Naive thymus-derived CD4-positive, alpha-beta T cell (primary cell): Measurements from ENCODE around the gene PON3. TPM values are rescaled to one million over a fixed set of nuclear protein-coding genes. Genes with fewer than 3 reads are reported as not detected.
"Not testable (repeated sequence)": the region's sequence is repeated elsewhere in the genome, so short reads cannot be mapped to it uniquely, and the experiment has no call there.

Source experiments
- ATAC-seq: fragments of 150-1000 bp; cut with Tn5 transposase; 2 replicates; pipeline ENCODE4 v1.10.0; 2021; ENCODE audit warnings: mild to moderate bottlenecking, moderate library complexity
- CTCF ChIA-PET: fragments of 350-600 bp; sonication (Branson Sonifier 250); formaldehyde crosslinking; loops from one replicate; lab custom pipeline; 2021; ENCODE audit warnings: antibody characterized with exemption; lab: Charles Lee
- POLR2A ChIA-PET: fragments of 350-600 bp; sonication (Branson Sonifier 250); formaldehyde crosslinking; loops from one replicate; lab custom pipeline; 2021; ENCODE audit warnings: antibody characterized with exemption, inconsistent platforms; lab: Charles Lee
- DNase-seq, 9 donors: peaks; one replicate each; pipeline versions ENCODE4 v3.0.0 to v3.0.0-alpha.2; 2020 to 2022; ENCODE audit warnings: mixed read lengths in 1 of 9
- H3K27ac ChIP-seq: one replicate; pipeline ENCODE4 v1.7.0; 2013; ENCODE audit warnings: mild to moderate bottlenecking, low read depth, low read length, moderate library complexity
- H3K27me3 ChIP-seq, 2 donors: one replicate each; pipeline ENCODE4 v1.7.0; 2013; ENCODE audit warnings: low read length in 2 of 2, mild to moderate bottlenecking in 2 of 2, moderate library complexity in 2 of 2; ENCODE audit not compliant: control insufficient read depth in 2 of 2, insufficient read depth in 2 of 2
- H3K36me3 ChIP-seq, 3 experiments: 1 replicate in 2 of 3; 2 replicates in 1 of 3; pipeline ENCODE4 v1.7.0; 2013; ENCODE audit warnings: low read length in 3 of 3, mild to moderate bottlenecking in 3 of 3, moderate library complexity in 1 of 3; ENCODE audit not compliant: insufficient read depth in 3 of 3, control insufficient read depth in 2 of 3
- H3K4me1 ChIP-seq, 2 donors: one replicate each; pipeline ENCODE4 v1.7.0; 2013; ENCODE audit warnings: low read length in 2 of 2, mild to moderate bottlenecking in 2 of 2, moderate library complexity in 1 of 2; ENCODE audit not compliant: control insufficient read depth in 2 of 2, insufficient read depth in 2 of 2
- H3K4me3 ChIP-seq: 2 replicates; pipeline ENCODE4 v1.7.0; 2013; ENCODE audit warnings: mild to moderate bottlenecking, low read length
- H3K9me3 ChIP-seq, 3 experiments: 1 replicate in 2 of 3; 2 replicates in 1 of 3; pipeline ENCODE4 v1.7.0; 2013; ENCODE audit warnings: low read length in 3 of 3; ENCODE audit not compliant: control insufficient read depth in 2 of 3
- H3K27ac Mint-ChIP-seq, 9 donors: one replicate each; pipeline ENCODE4 v1.8.0; 2020 to 2022; ENCODE audit warnings: mixed read lengths in 9 of 9, mild to moderate bottlenecking in 8 of 9, moderate library complexity in 5 of 9, inconsistent platforms in 2 of 9
- H3K27me3 Mint-ChIP-seq, 5 donors: one replicate each; pipeline ENCODE4 v1.8.0; 2021 to 2022; ENCODE audit warnings: mixed read lengths in 5 of 5, mild to moderate bottlenecking in 1 of 5
- H3K36me3 Mint-ChIP-seq, 5 donors: one replicate each; pipeline ENCODE4 v1.8.0; 2020 to 2022; ENCODE audit warnings: mixed read lengths in 5 of 5, mild to moderate bottlenecking in 3 of 5, inconsistent platforms in 1 of 5
- H3K4me1 Mint-ChIP-seq, 7 donors: one replicate each; pipeline ENCODE4 v1.8.0; 2020 to 2022; ENCODE audit warnings: mixed read lengths in 7 of 7, mild to moderate bottlenecking in 3 of 7, inconsistent platforms in 1 of 7
- H3K4me3 Mint-ChIP-seq, 10 donors: one replicate each; pipeline ENCODE4 v1.8.0; 2020 to 2022; ENCODE audit warnings: mild to moderate bottlenecking in 10 of 10, mixed read lengths in 10 of 10, moderate library complexity in 6 of 10, inconsistent platforms in 2 of 10
- H3K9me3 Mint-ChIP-seq, 11 donors: one replicate each; pipeline ENCODE4 v1.8.0; 2020 to 2022; ENCODE audit warnings: mixed read lengths in 11 of 11, mild to moderate bottlenecking in 4 of 11, inconsistent platforms in 1 of 11, moderate library complexity in 1 of 11
- intact Hi-C, 2 donors: fragments of 100-400 bp; cut with micrococcal nuclease; formaldehyde crosslinking; loops; one replicate each; pipeline ENCODE4 v1.15.1; 2023
- polyA plus RNA-seq, 2 donors: library from polyadenylated mRNA; unstranded; fragments of 300-500 nt; fragmentation: Illumina TruSeq; gene quantifications; one replicate each; pipeline ENCODE4 v1.2.3, GENCODE V29; 2021
- total RNA-seq, 6 experiments: library from RNA in 5 of 6; stranded (reverse) in 5 of 6; gene quantifications; 1 replicate in 5 of 6; 2 replicates in 1 of 6; pipeline ENCODE4 v1.2.3 and lab custom pipeline; 2021 to 2026

The PON3 gene
- total and polyA plus RNA-seq, 7 experiments from 2014 or later: 0.65 TPM; not detected in 6

DNA sequence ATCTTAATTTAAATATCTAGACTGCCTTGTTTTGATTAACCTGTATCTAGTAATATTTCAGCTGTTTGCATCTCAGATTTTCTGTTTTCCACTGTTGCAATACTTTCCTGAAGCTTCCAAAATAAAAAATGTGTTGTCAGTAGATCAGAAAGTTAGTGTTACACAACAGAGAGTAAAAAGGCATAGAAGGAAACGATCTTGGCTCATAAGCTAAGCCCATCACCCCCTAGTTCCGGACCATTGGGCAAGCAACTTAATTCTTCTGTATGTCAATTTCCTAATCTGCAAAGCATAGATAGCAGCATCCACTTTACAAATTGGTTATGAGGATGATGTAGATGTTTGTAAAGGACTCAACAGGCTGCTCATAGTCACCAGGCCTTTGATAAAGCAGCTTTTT, 4.4 kb downstream of the PON3 start:
- H3K9me3 ChIP-seq: no peaks in the 10 kb centered on the region
- peaks cover 4 to 7% of the 10 kb centered on the region in 2 donors for H3K27me3 ChIP-seq
- CTCF ChIA-PET: no interaction called here
- no peak overlapping the region for H3K4me3 ChIP-seq
- H3K4me1 ChIP-seq: no peaks in the 10 kb centered on the region
- peaks cover 23 to 43% (median 34%) of the 10 kb centered on the region in 5 donors for H3K27me3 Mint-ChIP-seq
- H3K27ac Mint-ChIP-seq: no peak overlapping the region
- H3K27ac ChIP-seq: no peak overlapping the region
- no peaks in the 10 kb centered on the region for H3K36me3 ChIP-seq
- no peak for ATAC-seq
- POLR2A ChIA-PET: no interaction called here
- no peak for DNase-seq
- peaks cover 0 to 5% (median 0%) of the 10 kb centered on the region in 5 donors for H3K36me3 Mint-ChIP-seq
- H3K9me3 Mint-ChIP-seq: peaks cover 0 to 15% (median 6%) of the 10 kb centered on the region in 11 donors
- peaks cover 0 to 8% (median 0%) of the 10 kb centered on the region in 7 donors for H3K4me1 Mint-ChIP-seq
- no peak overlapping the region for H3K4me3 Mint-ChIP-seq
- intact Hi-C loops: no loop called here

DNA sequence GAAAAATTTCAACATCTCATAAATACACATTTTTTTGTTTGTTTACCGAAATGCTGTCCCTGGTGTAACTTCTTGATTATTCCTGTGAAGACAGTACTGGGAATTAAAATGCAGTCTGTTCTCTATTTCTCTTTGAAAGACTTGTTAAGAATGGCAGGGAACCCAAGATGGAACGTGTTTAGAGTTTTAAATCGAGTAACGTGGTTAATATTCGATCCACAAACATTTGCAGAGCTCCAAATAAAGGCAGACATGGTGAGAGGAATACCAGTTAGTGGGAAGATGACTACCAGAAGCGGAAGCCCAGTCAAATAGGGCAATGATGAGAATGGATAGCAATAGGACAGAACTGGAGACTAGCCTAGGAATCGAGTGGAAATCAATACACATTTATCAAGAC, 6.7 kb downstream of the PON3 start:
- intact Hi-C loops: no loop called here
- CTCF ChIA-PET: no interaction called here
- Mint-ChIP-seq H3K27ac (no peak overlapping the region), H3K36me3 (peaks cover 0 to 5% (median 0%) of the 10 kb centered on the region in 5 donors), H3K4me1 (no peaks in the 10 kb centered on the region), H3K9me3 (peaks cover 0 to 27% (median 11%) of the 10 kb centered on the region in 11 donors), H3K27me3 (peaks cover 11 to 37% (median 27%) of the 10 kb centered on the region in 5 donors), H3K4me3 (no peak overlapping the region)
- H3K4me3 ChIP-seq: no peak overlapping the region
- H3K4me1 ChIP-seq: no peaks in the 10 kb centered on the region
- no peaks in the 10 kb centered on the region for H3K9me3 ChIP-seq
- H3K27ac ChIP-seq: no peak overlapping the region
- ATAC-seq: no peak
- H3K27me3 ChIP-seq: peaks cover 0 to 4% of the 10 kb centered on the region in 2 donors
- DNase-seq: no peak
- no peaks in the 10 kb centered on the region for H3K36me3 ChIP-seq
- POLR2A ChIA-PET: no interaction called here

DNA sequence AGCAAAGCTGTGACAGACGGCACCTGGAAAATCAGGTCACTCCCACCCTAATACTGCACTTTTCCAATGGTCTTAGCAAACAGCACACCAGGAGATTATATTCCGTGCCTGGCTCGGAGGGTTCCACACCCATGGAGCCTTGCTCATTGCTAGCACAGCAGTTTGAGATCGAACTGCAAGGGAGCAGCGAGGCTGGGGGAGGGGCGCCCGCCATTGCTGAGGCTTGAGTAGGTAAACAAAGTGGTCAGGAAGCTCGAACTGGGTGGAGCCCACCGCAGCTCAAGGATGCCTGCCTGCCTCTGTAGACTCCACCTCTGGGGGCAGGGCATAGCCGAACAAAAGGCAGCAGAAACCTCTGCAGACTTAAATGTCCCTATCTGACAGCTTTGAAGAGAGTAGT, 16.7 kb downstream of the PON3 start:
- POLR2A ChIA-PET, H3K27ac Mint-ChIP-seq, H3K36me3 Mint-ChIP-seq, H3K4me3 ChIP-seq, DNase-seq, H3K27ac ChIP-seq, H3K4me1 ChIP-seq, ATAC-seq, H3K4me3 Mint-ChIP-seq, H3K4me1 Mint-ChIP-seq, intact Hi-C loops, H3K27me3 ChIP-seq, H3K9me3 ChIP-seq, H3K36me3 ChIP-seq, CTCF ChIA-PET: not testable (repeated sequence)
- peaks cover 0 to 31% (median 9%) of the 10 kb centered on the region in 11 donors for H3K9me3 Mint-ChIP-seq
- H3K27me3 Mint-ChIP-seq: peaks cover 0 to 13% (median 5%) of the 10 kb centered on the region in 5 donors

DNA sequence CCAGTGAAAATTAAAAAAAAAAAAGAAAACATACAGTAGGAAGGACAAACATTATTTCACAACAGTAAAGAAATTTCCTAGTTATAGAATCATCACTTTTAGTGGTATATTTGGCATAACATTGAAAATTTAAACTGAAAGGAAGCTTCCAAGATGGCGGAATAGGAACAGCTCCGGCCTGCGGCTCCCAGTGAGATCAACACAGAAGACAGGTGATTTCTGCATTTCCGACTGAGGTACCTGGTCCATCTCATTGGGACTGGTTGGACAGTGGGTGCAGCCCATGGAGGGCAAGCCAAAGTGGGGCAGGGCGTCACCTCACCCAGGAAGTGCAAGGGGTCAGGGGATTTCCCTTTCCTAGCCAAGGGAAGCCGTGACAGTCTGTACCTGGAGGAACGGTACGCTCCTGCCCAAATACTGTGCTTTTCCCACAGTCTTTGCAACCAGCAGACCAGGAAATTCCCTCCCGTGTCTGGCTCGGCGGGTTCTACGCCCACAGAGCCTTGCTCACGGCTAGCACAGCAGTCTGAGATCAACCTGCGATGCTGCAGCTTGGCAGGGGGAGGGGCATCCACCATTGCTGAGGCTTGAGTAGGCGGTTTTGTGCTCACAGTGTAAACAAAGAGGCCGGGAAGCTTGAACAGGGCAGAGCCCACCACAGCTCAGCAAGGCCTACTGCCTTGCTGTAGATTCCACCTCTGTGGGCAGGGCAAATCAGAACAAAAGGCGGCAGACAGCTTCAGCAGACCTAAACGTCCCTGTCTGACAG, 19.4 kb downstream of the PON3 start:
- peaks cover 2 to 13% (median 5%) of the 10 kb centered on the region in 5 donors for H3K27me3 Mint-ChIP-seq
- no peak overlapping the region for H3K4me3 ChIP-seq
- peaks cover 0 to 2% (median 0%) of the 10 kb centered on the region in 7 donors for H3K4me1 Mint-ChIP-seq
- H3K27me3 ChIP-seq: no peaks in the 10 kb centered on the region
- H3K9me3 Mint-ChIP-seq: peaks cover 0 to 21% (median 6%) of the 10 kb centered on the region in 11 donors
- H3K27ac ChIP-seq: no peak overlapping the region
- H3K36me3 Mint-ChIP-seq: no peaks in the 10 kb centered on the region
- POLR2A ChIA-PET: no interaction called here
- H3K36me3 ChIP-seq: no peaks in the 10 kb centered on the region
- no peaks in the 10 kb centered on the region for H3K4me1 ChIP-seq
- no peak overlapping the region for H3K27ac Mint-ChIP-seq
- DNase-seq (no peak), ATAC-seq (no peak)
- no peaks in the 10 kb centered on the region for H3K9me3 ChIP-seq
- no peak overlapping the region for H3K4me3 Mint-ChIP-seq
- intact Hi-C loops: no loop called here
- CTCF ChIA-PET: no interaction called here

DNA sequence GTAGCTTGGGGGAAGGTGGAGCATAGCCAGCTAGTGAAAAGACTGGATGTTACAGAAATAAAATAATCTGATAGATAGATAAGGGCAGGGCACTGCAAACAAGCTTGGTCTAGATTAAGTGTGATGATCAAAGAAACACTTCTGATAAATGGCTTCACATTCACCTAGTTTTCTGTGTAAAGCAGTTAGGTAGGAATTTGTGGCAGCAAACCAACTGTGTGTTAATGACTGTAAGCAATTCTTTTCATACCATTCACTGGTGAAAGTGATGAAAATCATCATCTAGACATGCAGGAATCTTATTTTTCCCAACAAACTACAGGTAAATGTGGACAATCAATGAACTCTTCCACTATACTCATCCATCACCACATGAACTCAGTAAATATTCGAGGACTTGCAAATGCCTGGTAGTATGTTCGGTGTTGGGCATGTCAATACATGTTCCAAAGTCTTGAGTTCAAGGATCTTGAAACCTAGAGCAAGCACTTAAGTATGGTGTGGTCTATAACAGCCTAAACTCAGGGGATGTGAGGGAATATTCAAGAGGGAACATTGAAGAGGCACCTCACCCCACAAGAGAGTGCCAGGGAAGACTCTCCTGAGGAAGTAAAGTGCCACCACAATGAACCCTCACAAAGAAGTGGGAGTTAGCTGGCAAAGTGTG, 20.5 kb downstream of the PON3 start:
- Mint-ChIP-seq H3K4me1 (peaks cover 0 to 2% (median 0%) of the 10 kb centered on the region in 7 donors), H3K27ac (no peak overlapping the region), H3K4me3 (no peak overlapping the region), H3K9me3 (peaks cover 0 to 19% (median 6%) of the 10 kb centered on the region in 11 donors), H3K36me3 (no peaks in the 10 kb centered on the region), H3K27me3 (peaks cover 2 to 11% (median 5%) of the 10 kb centered on the region in 5 donors)
- Histone ChIP-seq H3K4me3 (no peak overlapping the region), H3K27ac (no peak overlapping the region), H3K4me1 (no peaks in the 10 kb centered on the region), H3K27me3 (no peaks in the 10 kb centered on the region), H3K36me3 (no peaks in the 10 kb centered on the region), H3K9me3 (no peaks in the 10 kb centered on the region)
- ChIA-PET POLR2A (no interaction called here), CTCF (no interaction called here)
- ATAC-seq: no peak
- DNase-seq: no peak
- intact Hi-C loops: no loop called here

DNA sequence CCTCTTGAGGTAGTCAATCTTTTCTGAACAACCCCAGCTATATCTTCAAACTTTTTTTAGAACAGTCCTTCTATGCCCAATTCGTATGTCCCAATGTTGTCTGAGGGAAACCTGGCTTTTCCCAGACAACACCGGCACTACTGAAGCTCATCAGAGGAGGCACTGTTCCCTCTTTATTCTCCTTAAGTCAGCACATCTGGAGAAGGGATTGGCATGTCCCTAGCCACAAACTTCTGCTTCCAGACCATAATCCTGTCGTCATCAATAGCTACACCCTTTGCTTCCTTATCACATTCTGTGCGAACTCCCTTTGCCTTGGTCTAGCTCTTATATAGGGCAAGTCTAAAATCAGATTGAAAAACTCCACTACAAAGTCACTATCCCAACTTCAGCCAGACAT, 22.9 kb downstream of the PON3 start:
- Mint-ChIP-seq H3K36me3 (no peaks in the 10 kb centered on the region), H3K4me1 (peaks cover 0 to 2% (median 0%) of the 10 kb centered on the region in 7 donors), H3K9me3 (peaks cover 0 to 12% (median 2%) of the 10 kb centered on the region in 11 donors), H3K27me3 (peaks cover 4 to 6% (median 6%) of the 10 kb centered on the region in 5 donors), H3K27ac (no peak overlapping the region), H3K4me3 (no peak overlapping the region)
- intact Hi-C loops: no loop called here
- Histone ChIP-seq H3K4me3 (no peak overlapping the region), H3K36me3 (no peaks in the 10 kb centered on the region), H3K27me3 (no peaks in the 10 kb centered on the region), H3K27ac (no peak overlapping the region), H3K9me3 (no peaks in the 10 kb centered on the region), H3K4me1 (no peaks in the 10 kb centered on the region)
- ATAC-seq (no peak), DNase-seq (no peak)
- ChIA-PET POLR2A (no interaction called here), CTCF (interaction anchor here (0.7 kb wide), 1 partner anchor 136 kb away, joined by 3 read pairs; no protein-coding TSS in a partner anchor)
